Right atrium auricular region (tissue), 2 donors: ENCODE results near the gene SRGAP1. TPM values are rescaled to one million over a fixed set of nuclear protein-coding genes. Genes with fewer than 3 reads are reported as not detected.

Experiments
- DNase-seq: peaks from one replicate; pipeline ENCODE4 v3.0.0-alpha.2; 2019; ENCODE audit warnings: low spot score
- H3K27ac ChIP-seq, 2 donors: fragments of 200-600 bp; sonication (generic); 1 replicate in 1 of 2; 2 replicates in 1 of 2; pipeline ENCODE4 v1.5.1; 2016 to 2019
- H3K27me3 ChIP-seq, 2 donors: fragments of 200-600 bp; sonication (generic); one replicate each; pipeline versions ENCODE4 v1.5.1 to v1.6.0; 2017 to 2019
- H3K36me3 ChIP-seq: fragments of 200-600 bp; sonication (generic); one replicate; pipeline ENCODE4 v1.5.1; 2016
- H3K4me1 ChIP-seq, 2 donors: fragments of 200-600 bp; sonication (generic); one replicate each; pipeline versions ENCODE4 v1.5.1 to v1.6.0; 2017 to 2019
- H3K4me3 ChIP-seq, 2 donors: fragments of 200-600 bp; sonication (generic); 1 replicate in 1 of 2; 2 replicates in 1 of 2; pipeline ENCODE4 v1.5.1; 2017 to 2019; ENCODE audit warnings: mild to moderate bottlenecking in 1 of 2, moderate library complexity in 1 of 2
- H3K9me3 ChIP-seq, 2 donors: fragments of 200-600 bp; sonication (generic); one replicate each; pipeline ENCODE4 v1.5.1; 2019
- total RNA-seq, 2 donors: library from RNA; depleted of rRNA; stranded (reverse); fragments of >200 nt; gene quantifications; one replicate each; pipeline ENCODE4 v1.1.0, GENCODE V29; 2016
- TF ChIP-seq, protein P1 (sequence below), 2 donors: fragments of 200-600 bp; sonication (generic); IDR thresholded peaks; one replicate each; pipeline ENCODE4 v1.5.1; 2019; ENCODE audit warnings: antibody characterized with exemption in 2 of 2

Gene SRGAP1
- total RNA-seq, 2 donors from 2014 or later = 1.4 to 3.3 TPM

DNA sequence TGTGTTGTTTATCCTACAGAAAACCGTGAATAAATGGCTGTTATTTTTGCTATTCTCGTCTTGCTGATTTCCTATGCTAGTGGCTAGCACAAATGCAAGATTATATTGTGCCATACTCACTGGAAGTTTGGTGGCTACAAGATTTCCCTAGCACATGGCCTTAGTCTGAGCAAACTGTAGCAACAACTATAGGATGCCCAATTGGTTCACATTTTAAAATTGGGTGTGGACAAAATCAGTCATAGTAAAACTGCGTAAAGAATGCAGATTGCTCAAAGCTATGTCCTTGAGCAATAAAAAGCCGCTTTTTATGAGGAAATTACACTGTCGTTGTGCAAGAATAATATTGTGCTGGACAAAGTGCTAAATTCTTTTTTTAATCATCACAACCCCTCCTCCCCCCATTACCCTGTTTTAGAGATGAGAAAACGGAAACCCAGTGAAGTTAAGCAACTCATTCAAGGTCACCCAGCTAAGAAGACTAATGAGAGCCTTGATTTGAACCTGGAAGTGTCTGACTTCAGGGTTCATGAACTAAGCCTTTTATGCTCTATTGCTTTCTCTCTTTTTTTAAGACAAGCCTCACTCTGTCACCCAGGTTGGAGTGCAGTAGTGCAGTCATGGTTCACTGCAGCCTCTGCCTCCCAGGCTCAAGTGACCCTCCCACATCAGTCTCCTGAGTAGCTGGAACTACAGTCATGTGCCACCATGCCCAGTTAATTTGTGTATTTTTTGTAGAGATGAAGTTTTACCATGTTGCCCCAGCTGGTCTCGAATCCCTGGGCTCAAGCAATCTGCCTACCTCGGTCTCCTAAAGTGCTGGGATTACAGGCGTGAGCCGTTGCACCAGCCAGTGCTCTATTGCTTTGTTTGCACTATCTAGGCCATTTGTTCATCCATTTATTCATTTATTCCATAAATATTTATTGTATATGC is 73.6 kb downstream of the SRGAP1 start:
- H3K36me3 ChIP-seq = no peaks in the 10 kb centered on the region
- H3K4me1 ChIP-seq = no peaks in the 10 kb centered on the region
- H3K27me3 ChIP-seq = no peaks in the 10 kb centered on the region
- no peak overlapping the region for H3K4me3 ChIP-seq
- TF ChIP-seq, protein P1, sequence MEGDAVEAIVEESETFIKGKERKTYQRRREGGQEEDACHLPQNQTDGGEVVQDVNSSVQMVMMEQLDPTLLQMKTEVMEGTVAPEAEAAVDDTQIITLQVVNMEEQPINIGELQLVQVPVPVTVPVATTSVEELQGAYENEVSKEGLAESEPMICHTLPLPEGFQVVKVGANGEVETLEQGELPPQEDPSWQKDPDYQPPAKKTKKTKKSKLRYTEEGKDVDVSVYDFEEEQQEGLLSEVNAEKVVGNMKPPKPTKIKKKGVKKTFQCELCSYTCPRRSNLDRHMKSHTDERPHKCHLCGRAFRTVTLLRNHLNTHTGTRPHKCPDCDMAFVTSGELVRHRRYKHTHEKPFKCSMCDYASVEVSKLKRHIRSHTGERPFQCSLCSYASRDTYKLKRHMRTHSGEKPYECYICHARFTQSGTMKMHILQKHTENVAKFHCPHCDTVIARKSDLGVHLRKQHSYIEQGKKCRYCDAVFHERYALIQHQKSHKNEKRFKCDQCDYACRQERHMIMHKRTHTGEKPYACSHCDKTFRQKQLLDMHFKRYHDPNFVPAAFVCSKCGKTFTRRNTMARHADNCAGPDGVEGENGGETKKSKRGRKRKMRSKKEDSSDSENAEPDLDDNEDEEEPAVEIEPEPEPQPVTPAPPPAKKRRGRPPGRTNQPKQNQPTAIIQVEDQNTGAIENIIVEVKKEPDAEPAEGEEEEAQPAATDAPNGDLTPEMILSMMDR (IDR thresholded peaks at IDR 0.05) = no peak
- no peak overlapping the region for H3K27ac ChIP-seq
- no peaks in the 10 kb centered on the region for H3K9me3 ChIP-seq
- DNase-seq = no peak

DNA sequence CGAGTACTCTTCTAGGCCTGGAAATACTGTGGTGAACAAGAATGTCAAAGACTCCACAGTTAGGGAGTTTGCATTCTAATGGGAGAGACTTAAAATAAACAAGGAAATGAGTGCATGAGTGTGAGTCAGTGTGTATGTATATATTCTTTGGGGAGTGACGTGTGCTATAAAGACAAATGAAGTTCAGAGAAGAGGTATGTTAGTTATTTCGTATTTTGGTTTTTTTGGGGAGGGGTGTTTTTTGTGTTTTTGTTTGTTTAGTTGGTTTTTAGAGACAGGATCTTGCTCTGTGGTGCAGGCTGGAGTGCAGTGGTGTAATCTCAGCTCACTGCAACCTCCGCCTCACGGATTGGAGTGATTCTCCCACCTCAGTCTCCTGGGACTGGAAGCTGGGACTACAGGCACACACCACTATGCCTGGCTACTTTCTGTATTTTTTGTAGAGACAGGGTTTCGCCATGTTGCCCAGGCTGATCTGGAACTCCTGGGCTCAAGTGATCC is 74.3 kb downstream of the SRGAP1 start:
- no peaks in the 10 kb centered on the region for H3K27me3 ChIP-seq
- no peak overlapping the region for H3K27ac ChIP-seq
- TF ChIP-seq, protein P1 (IDR thresholded peaks at IDR 0.05) = no peak
- no peak overlapping the region for H3K4me3 ChIP-seq
- DNase-seq = no peak
- no peaks in the 10 kb centered on the region for H3K36me3 ChIP-seq
- H3K9me3 ChIP-seq = no peaks in the 10 kb centered on the region
- no peaks in the 10 kb centered on the region for H3K4me1 ChIP-seq

DNA sequence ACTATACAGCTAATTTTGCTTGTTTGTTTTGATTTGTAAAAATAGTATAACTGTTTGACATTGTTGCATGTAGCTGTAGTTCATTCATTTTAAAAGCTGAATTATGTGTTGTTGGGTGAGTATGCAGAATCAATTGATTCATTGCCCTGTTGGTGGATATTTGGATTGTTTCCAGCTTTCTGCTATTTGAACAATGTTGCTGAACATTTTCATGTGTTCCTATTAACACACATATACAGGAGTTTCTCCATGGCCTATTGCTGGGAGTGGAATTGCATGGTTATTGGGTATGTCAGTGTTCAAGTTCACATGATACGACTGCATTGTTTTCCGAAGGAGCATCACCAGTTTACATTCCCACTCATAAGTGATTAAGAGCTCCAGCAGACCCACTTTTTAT is 75.3 kb downstream of the SRGAP1 start:
- H3K36me3 ChIP-seq = no peaks in the 10 kb centered on the region

DNA sequence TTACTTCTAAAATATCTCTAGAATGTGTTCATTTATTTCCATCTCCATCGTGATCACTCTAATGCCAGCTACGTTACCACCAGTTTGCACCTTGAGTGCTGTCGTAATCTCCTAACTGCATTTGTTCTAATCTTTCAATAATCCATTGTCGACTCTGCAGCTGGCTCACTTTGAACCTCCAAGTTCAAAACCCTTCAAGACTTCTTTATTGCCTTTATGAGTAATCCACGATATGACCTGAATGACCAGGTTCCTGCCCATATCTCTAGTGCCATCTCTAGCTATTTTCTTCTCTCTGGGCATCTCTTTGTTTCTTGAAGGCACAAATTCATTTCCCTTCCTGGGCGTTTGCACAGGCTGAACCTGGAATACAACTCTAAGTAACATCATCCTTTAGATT is 76.7 kb downstream of the SRGAP1 start:
- TF ChIP-seq, protein P1 (IDR thresholded peaks at IDR 0.05) = no peak
- Histone ChIP-seq H3K27me3 (no peaks in the 10 kb centered on the region), H3K9me3 (no peaks in the 10 kb centered on the region)

More for the DNA sequence above, 75.3 kb downstream of the SRGAP1 start:
- H3K4me3 ChIP-seq = no peak overlapping the region
- no peaks in the 10 kb centered on the region for H3K9me3 ChIP-seq
- H3K27ac ChIP-seq = no peak overlapping the region
- DNase-seq = no peak
- no peaks in the 10 kb centered on the region for H3K4me1 ChIP-seq
- TF ChIP-seq, protein P1 (IDR thresholded peaks at IDR 0.05) = no peak
- H3K27me3 ChIP-seq = no peaks in the 10 kb centered on the region

DNA sequence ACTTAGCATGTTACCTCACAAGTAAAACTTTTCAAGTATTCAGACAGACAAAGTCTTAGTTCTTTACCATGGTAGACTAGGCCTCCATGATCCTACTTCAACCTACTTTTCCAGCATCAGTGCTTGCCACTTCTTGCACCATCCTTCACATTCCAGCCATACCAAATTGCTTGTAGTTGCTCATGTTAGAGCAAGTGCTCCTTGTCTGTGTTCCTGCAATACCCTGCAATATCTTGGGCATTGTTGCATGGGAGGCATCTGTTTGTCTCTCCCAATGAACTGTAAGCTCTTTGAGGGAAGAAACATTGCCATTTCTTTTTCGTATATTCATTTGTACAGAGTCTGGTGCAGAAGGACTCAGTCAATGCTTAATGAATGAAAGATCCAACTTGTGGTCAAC is 78.0 kb downstream of the SRGAP1 start:
- Histone ChIP-seq H3K9me3 (no peaks in the 10 kb centered on the region), H3K27ac (no peak overlapping the region), H3K36me3 (no peaks in the 10 kb centered on the region), H3K4me1 (no peaks in the 10 kb centered on the region), H3K27me3 (no peaks in the 10 kb centered on the region), H3K4me3 (no peak overlapping the region)
- TF ChIP-seq, protein P1 (IDR thresholded peaks at IDR 0.05) = no peak
- DNase-seq = no peak

More for the DNA sequence above, 76.7 kb downstream of the SRGAP1 start:
- no peak for DNase-seq
- Histone ChIP-seq H3K4me3 (no peak overlapping the region), H3K4me1 (no peaks in the 10 kb centered on the region), H3K27ac (no peak overlapping the region), H3K36me3 (no peaks in the 10 kb centered on the region)
